Transverse colon (tissue), 4 donors: Measurements from ENCODE around the gene FAM227A.

Source experiments
- CTCF ChIP-seq, 5 experiments: fragments of 200-600 bp in 3 of 5; fragments of 450-650 bp in 2 of 5; sonication (generic) in 3 of 5; IDR thresholded peaks; 1 replicate in 2 of 5; 2 replicates in 3 of 5; pipeline ENCODE4 v1.5.1; 2016 to 2017; ENCODE audit warnings: antibody characterized with exemption in 5 of 5, inconsistent platforms in 3 of 5, mild to moderate bottlenecking in 2 of 5, moderate library complexity in 1 of 5
- EP300 ChIP-seq: sonication (generic); formaldehyde crosslinking; IDR thresholded peaks from one replicate; pipeline ENCODE4 v1.6.1; 2017; ENCODE audit warnings: antibody characterized with exemption, low read depth
- POLR2A ChIP-seq: fragments of 450-650 bp; IDR thresholded peaks from one replicate; pipeline ENCODE4 v1.6.1; 2016; ENCODE audit warnings: antibody characterized with exemption, mild to moderate bottlenecking, moderate library complexity
- POLR2AphosphoS5 ChIP-seq, 3 donors: sonication (generic); formaldehyde crosslinking; IDR thresholded peaks; one replicate each; pipeline ENCODE4 v1.6.1; 2016; ENCODE audit warnings: antibody characterized with exemption in 3 of 3

GRCh38 chr22:38564669-38565068 is 91.5 kb downstream of the FAM227A start:
- no peak for TF ChIP-seq CTCF (IDR thresholded peaks at IDR 0.05)
- no peak for TF ChIP-seq POLR2A
- TF ChIP-seq EP300, result no peak
- no peak for TF ChIP-seq POLR2AphosphoS5 (IDR thresholded peaks at IDR 0.05)
